ENCODE data around the gene SYT1.

DNA sequence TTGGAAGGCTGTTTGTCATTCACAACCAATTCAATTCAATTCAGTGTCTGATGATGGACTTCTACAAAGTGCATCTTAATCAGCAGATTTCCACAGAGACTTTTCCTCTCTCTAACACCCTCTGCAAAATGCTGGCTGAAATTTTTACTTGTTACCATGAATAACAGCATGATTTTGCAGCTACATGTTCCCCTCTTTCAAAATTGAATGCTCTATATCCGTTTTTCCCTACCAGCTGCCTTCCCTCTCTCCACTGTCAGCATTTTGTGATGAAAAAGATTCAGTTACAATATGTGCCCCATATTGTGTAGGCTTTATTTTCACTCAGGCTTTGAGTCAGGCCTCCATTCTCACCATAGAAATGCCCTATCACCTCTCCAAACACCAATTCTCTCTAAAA is 334.6 kb downstream of the SYT1 start:
- no peak for TF ChIP-seq EP300 (IDR thresholded peaks at IDR 0.05)
- TF ChIP-seq, protein P1, sequence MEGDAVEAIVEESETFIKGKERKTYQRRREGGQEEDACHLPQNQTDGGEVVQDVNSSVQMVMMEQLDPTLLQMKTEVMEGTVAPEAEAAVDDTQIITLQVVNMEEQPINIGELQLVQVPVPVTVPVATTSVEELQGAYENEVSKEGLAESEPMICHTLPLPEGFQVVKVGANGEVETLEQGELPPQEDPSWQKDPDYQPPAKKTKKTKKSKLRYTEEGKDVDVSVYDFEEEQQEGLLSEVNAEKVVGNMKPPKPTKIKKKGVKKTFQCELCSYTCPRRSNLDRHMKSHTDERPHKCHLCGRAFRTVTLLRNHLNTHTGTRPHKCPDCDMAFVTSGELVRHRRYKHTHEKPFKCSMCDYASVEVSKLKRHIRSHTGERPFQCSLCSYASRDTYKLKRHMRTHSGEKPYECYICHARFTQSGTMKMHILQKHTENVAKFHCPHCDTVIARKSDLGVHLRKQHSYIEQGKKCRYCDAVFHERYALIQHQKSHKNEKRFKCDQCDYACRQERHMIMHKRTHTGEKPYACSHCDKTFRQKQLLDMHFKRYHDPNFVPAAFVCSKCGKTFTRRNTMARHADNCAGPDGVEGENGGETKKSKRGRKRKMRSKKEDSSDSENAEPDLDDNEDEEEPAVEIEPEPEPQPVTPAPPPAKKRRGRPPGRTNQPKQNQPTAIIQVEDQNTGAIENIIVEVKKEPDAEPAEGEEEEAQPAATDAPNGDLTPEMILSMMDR (IDR thresholded peaks at IDR 0.05) = no peak
